ENCODE data around the gene CDX1.

DNA sequence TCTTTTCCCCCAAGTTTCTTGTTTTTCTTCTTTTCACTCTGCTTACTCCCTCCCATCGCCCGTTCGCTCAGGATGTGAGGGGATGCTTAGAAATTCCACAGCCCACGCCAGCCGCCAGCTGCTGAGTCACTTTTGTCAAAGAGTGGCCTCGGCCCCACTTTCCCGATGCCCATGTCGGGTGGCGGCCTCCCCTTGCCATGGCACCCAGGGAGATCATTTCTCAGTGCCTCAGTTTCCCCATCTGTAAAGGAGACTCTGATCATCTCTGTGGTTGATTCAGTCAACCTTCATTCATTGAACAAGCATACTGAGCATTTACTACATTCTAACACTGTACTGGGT lies 10.6 kb upstream of the CDX1 start:
- TF ChIP-seq, protein P1, sequence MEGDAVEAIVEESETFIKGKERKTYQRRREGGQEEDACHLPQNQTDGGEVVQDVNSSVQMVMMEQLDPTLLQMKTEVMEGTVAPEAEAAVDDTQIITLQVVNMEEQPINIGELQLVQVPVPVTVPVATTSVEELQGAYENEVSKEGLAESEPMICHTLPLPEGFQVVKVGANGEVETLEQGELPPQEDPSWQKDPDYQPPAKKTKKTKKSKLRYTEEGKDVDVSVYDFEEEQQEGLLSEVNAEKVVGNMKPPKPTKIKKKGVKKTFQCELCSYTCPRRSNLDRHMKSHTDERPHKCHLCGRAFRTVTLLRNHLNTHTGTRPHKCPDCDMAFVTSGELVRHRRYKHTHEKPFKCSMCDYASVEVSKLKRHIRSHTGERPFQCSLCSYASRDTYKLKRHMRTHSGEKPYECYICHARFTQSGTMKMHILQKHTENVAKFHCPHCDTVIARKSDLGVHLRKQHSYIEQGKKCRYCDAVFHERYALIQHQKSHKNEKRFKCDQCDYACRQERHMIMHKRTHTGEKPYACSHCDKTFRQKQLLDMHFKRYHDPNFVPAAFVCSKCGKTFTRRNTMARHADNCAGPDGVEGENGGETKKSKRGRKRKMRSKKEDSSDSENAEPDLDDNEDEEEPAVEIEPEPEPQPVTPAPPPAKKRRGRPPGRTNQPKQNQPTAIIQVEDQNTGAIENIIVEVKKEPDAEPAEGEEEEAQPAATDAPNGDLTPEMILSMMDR (IDR thresholded peaks at IDR 0.05): no peak
- TF ChIP-seq POLR2A (IDR thresholded peaks at IDR 0.05): no peak

Data from adrenal gland (tissue), 5 donors.